Hindlimb muscle (tissue), 1 donor: ENCODE data around the gene RIMKLB. TPM values are rescaled to one million over a fixed set of nuclear protein-coding genes. Genes with fewer than 3 reads are reported as not detected.
"Not testable (repeated sequence)": the region's sequence is repeated elsewhere in the genome, so short reads cannot be mapped to it uniquely, and the experiment has no call there.

ENCODE experiments used
- DNase-seq: peaks from one replicate; pipeline ENCODE4 v3.0.0-alpha.2; 2013
- polyA plus RNA-seq: library from polyadenylated mRNA; unstranded; fragments of 120-200 nt; gene quantifications from one replicate; pipeline ENCODE4 v1.2.1, GENCODE V29; 2013; ENCODE audit not compliant: insufficient read length

The RIMKLB gene
- polyA plus RNA-seq, 1 donor = 78.9 TPM

DNA sequence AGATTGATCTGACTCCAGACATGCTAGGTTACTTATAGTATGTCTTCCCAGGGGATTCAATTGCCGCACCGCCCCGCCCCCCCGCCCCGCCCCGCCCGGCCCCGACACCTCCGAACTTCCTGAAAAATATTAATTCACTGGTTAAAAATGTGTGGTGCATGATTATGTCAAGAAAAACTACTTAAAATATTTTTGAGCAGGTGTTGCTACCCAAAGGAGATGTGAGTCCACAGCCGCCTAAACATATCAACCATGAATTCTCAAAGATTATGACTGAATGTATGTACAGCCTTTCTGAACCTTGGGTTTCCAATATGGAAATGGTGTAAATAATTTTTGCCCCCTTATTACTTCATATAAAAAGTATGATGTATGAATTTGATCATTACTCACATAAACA is 2.7 kb upstream of the RIMKLB start:
- DNase-seq = no peak

DNA sequence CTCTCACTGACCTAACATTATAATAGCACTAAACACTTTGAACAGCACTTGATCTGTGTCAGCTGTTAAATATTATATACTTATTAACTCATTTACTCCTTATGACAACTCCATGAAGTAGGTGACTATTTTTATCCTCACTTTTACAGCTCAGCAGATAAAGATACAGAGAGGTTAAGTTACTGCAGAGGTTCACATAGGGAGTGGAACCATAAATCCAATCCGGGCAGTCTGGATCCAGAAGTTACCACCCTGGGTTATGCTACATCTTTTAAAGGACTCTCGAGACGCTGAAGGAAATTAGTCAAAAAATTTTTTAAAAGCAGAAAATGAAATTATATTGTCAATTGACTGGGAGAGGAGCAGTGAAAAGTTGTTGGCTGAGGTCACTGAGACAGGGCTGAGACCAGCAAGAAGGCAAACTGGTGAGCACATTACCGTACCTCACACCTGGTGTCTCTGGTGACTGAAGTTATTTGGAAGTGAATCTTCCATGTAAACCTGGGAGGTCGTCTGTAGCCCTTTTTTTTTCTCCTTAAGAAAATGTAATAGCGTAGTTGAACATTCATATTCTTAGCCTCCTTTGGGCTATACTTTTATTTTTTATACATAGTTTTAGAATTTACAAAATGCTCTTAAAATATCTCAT is 1.2 kb upstream of the RIMKLB start:
- DNase-seq = no peak

DNA sequence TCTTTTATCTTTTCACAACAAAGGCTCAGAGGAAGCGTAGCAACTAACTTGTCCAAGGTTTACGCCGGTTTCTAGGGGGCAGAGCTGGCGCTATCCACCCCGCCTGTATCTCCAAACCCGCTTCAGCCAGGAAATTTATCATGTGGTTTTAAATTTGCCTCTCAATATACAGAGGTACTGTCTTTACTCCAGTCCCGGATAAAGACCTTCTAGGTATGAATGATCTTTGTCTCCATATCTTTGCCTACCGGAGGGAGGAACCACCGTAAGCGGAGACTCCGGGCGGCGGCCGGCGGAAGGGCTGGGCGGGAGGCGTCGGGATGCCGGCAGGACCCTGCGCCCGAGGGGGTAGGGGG is 693 bp upstream of the RIMKLB start:
- DNase-seq = no peak

- peak; percentile 67 for DNase-seq
These were observed 501 bp downstream of the RIMKLB start for GRCh38 chr12:8698132-8698851.

GRCh38 chr12:8698879-8699278 is 1.1 kb downstream of the RIMKLB start:
- DNase-seq = no peak

DNA sequence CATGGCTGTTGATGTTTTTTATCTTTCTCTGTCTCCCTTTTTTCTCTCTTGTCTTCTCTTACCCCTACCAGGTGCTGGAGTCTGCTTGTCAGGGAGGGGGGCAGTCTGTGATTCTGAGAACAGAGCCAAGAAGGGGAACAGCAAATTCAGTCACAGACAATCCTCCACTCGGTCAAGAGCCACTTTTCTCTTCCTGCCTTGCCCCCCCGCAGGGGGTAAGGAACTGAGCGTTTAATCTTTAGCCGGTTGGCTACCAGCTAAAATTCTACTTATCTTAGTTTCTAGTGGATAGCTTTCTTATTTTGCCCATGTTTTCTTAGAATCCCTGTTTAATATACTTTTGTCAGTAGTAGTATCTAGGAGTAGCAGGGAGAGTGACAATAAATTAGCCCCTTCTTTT is 1.9 kb downstream of the RIMKLB start:
- DNase-seq = no peak

DNA sequence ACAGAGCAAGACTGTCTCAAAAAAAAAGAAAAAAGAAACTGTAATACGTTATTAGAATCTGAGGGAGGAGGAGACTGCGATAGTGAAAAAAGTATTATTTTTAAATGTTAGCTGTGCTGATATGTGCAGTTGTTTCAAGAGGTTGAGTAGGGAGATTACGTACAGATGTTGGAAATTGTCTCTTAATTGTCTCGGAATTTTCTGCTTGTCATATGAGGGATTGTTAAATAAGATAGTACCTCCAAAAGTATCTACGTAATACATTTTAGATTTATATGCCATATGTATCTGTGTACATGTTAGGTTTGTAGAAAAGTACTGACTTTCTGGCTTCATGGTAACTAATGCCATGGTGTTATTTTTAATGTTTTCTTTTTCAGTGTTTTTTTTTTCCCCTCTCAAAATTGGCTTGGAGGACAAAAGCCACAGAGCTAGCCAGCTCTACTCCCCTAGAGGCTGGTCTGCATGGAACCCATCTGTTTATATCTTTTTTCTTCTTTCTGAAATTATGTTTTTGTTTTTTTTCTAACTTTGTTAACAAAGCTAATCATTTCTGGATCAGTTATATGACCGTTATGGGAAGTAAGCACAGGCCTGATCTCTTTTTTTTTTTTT is 3.4 kb downstream of the RIMKLB start:
- DNase-seq = peak; percentile 39

- DNase-seq = no peak
These were observed 4.4 kb downstream of the RIMKLB start for GRCh38 chr12:8702159-8702558.

DNA sequence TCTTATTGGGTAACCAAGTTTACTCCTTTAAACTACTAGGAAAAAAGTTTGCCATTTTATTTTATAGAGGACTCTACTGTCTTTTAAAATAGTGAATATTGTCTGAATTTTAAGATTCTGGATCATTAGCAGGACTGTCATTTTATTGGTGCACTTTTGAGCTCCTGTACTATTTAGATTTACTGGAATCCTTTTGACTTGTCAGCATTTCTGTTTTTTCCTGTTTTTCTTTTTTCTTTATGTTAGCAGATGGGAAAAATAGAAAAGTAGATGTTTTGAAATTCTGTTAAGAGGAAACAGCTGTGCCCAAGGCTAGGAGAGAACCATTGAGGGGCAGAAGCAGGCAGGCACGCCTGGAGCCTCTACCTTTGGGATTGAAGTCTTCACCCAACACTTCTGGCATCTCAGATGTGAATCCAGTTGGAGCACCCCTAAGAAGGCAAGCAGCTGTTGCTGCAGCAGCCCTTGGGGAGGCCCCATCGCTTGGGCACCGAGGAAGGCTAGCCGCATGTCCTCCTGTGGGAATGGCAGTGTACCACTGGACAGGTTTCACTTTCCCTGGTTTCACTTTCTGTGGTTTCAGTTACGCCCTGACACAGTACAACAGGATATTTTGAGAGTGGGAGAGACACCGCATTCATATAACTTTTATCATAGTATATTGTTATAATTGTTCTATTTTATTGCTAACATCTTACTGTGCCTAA is 11.5 kb downstream of the RIMKLB start:
- no peak for DNase-seq

- no peak for DNase-seq
These were observed 14.8 kb downstream of the RIMKLB start for GRCh38 chr12:8712572-8712971.

DNA sequence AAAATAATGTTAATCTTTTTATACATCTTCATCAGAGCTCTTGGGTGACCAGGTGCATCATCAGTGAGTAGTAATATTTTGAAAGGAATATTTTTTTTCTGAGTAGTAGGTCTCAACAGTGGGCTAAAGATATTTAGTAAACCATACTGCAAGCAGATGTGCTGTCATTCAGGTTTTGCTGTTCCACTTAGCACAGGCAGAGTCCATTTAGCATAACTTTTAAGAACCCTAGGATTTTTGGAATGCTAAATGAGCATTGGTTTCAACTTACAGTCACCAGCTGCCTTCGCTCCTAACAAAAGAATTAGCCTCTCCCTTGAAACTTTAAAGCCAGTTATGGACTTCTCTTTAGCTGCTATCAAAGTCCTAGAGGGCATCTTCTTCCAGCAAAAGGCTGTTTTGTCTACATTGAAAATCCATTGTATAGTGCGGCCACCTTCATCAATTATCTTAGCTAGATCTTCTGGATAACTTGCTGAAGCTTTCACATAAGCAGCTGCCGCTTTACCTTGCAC is 24.6 kb downstream of the RIMKLB start:
- no peak for DNase-seq

- no peak for DNase-seq
These were observed 37.1 kb downstream of the RIMKLB start for GRCh38 chr12:8734873-8735381.

DNA sequence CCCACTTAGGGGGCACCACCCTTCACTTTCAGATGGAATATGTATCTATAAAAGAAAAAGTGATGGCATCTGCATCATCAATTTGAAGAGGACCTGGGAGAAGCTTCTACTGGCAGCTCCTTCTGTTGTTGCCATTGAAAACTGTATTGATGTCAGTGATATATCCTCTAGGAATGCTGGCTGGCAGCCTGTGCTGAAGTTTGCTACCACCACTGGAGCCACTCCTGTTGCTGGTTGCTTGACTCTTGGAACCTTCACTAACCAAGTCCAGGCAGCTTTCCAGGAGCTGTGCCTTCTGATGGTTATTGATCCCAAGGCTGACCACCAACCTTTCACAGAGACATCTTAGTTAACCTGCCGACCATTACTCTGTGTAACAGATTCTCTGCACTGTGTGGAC is 44.7 kb downstream of the RIMKLB start:
- no peak for DNase-seq

DNA sequence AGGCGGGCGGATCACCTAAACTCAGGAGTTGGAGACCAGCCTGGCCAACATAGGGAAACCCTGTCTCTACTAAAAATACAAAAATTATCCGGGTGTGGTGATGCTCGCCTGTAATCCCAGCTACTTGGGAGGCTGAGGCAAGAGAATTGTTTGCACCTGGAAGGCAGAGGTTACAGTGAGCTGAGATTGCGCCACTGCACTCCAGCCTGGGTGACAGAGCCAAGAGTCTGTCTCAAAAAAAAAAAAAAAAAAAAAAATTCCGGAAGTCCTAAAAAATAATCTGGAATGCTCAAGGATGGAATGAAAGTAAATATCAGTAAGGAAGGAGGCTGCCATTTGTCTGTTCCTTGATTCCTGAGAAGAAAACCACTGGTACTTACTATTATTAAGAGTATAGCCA is 45.3 kb downstream of the RIMKLB start:
- DNase-seq = not testable (repeated sequence)

GRCh38 chr12:8745631-8746030 is 47.8 kb downstream of the RIMKLB start:
- not testable (repeated sequence) for DNase-seq

- DNase-seq = no peak
These were observed 48.3 kb downstream of the RIMKLB start for GRCh38 chr12:8746046-8746445.

DNA sequence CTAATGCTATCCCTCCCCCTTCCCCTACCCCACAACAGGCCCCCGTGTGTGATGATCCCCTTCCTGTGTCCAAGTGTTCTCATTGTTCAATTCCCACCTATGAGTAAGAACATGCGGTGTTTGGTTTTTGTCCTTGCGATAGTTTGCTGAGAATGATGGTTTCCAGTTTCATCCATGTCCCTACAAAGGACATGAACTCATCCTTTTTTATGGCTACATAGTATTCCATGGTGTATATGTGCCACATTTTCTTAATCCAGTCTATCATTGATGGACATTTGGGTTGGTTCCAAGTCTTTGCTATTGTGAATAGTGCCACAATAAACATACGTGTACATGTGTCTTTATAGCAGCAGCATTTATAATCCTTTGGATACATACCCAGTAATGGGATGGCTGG is 62.3 kb downstream of the RIMKLB start:
- not testable (repeated sequence) for DNase-seq

DNA sequence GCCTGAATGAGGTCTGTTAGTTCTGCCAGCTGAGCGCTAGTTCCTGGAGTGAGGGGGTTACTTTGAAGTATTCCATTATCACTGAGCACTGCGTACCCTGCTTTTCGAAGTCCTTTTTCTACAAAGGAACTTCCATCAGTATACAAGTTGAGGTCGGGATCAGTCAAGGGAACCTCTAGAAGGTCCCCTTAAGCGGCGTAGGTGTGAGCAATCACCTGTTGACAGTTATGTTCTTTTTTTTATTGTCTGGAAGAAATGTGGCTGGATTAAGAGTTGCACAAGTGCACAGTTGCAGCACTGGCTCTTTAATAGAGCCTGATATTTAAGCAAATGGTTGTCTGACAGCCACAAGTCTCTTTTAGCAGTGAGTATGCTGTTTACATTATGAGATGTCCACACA is 64.9 kb downstream of the RIMKLB start:
- DNase-seq = not testable (repeated sequence)

GRCh38 chr12:8766121-8766520 is 68.3 kb downstream of the RIMKLB start:
- not testable (repeated sequence) for DNase-seq

GRCh38 chr12:8770499-8770898 is 72.7 kb downstream of the RIMKLB start:
- DNase-seq = no peak

DNA sequence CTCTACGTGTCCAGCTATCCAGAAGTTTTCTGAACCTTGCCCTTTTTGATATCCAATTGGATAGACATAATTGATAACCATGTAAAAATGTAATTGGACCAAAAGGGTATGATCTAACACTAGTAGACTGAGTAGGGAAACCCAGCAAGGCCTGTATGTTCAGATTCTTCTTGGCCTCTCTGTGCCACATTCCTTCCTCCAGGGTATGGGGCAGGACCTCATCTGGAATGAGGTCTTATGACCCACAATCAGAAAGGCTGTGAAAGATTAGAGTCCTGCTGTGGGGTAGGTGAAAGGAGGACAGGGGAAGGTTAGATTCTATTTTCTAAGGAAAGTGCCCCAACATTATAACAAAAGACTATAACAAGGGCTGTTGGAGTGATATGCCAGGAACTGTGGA is 73.3 kb downstream of the RIMKLB start:
- DNase-seq = no peak

DNA sequence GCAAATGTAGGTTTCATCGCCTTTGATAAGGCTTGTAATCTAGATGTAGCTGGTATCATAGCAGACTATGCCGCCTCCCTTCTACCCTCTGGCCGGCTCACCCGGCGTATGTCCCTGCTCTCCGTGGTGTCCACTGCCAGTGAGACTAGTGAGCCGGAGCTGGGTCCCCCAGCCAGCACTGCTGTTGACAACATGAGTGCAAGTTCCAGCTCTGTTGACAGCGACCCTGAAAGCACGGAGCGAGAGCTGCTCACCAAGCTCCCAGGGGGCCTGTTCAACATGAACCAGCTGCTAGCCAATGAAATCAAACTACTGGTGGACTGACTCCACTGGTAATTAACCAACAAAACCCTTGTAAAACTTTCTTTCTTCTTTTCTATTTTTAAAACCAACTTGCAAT is 75.7 kb downstream of the RIMKLB start:
- no peak for DNase-seq

DNA sequence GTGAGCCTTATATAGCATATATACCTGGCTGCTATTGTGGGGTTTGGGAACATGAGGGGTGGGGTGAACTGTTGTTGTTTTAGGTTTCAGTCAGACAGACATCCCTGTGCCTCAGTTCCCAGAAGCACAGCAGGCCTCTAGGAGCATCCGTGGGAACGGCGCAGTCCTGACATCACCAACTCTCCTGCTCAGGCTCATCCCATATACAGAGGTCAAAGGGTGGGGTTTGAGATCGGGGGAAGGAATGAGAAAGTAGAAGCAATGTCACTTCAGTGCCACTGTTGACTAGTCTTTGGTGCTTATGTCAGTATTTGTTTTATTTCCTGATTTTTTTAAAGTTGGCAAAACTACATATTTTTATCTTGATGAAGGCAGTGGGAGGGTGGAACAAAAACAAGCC is 81.5 kb downstream of the RIMKLB start:
- DNase-seq = no peak
